HepG2 (cell line): ENCODE measurements around the gene PLD6.
"Not testable (repeated sequence)": the region's sequence is repeated elsewhere in the genome, so short reads cannot be mapped to it uniquely, and the experiment has no call there.

Source experiments
- CTCF ChIP-seq: sonication (generic); formaldehyde crosslinking; IDR thresholded peaks from 2 replicates; pipeline ENCODE4 v1.5.0; 2020; ENCODE audit warnings: mild to moderate bottlenecking, missing genetic modification reagents, moderate library complexity
- HDAC2 ChIP-seq: sonication (generic); formaldehyde crosslinking; IDR thresholded peaks from 2 replicates; pipeline ENCODE4 v1.4.0; 2020; ENCODE audit warnings: missing genetic modification reagents
- NFE2L2 ChIP-seq: fragments of 150-350 bp; IDR thresholded peaks from 2 replicates; pipeline ENCODE4 v1.6.1; 2014; ENCODE audit warnings: low read length
- POLR2A ChIP-seq, 2 experiments: IDR thresholded peaks; 2 replicates each; pipeline ENCODE4 v1.6.1; 2011; ENCODE audit warnings: low read depth in 2 of 2, low read length in 2 of 2, mild to moderate bottlenecking in 1 of 2, moderate library complexity in 1 of 2; ENCODE audit not compliant: insufficient read depth in 1 of 2
- ZNF280D ChIP-seq: sonication (generic); formaldehyde crosslinking; IDR thresholded peaks from 2 replicates; pipeline ENCODE4 v1.5.1; 2020; ENCODE audit warnings: mild to moderate bottlenecking, missing genetic modification reagents

- not testable (repeated sequence) for TF ChIP-seq HDAC2 (CRISPR knock-in tag); NFE2L2; ZNF280D (CRISPR knock-in tag); CTCF (CRISPR knock-in tag); POLR2A (IDR thresholded peaks at IDR 0.05; ENCODE audit: insufficient read depth in 1 of 2, low read depth in 2 of 2, low read length in 2 of 2)
These were observed 49.6 kb upstream of the PLD6 start for GRCh38 chr17:17255689-17256088.
